ENCODE data around the gene CHMP2A. TPM values are rescaled to one million over a fixed set of nuclear protein-coding genes. Genes with fewer than 3 reads are reported as not detected.
"Not testable (repeated sequence)": the region's sequence is repeated elsewhere in the genome, so short reads cannot be mapped to it uniquely, and the experiment has no call there.

The CHMP2A gene
- total RNA-seq, 1 donor from 2014 or later: 130 TPM

DNA sequence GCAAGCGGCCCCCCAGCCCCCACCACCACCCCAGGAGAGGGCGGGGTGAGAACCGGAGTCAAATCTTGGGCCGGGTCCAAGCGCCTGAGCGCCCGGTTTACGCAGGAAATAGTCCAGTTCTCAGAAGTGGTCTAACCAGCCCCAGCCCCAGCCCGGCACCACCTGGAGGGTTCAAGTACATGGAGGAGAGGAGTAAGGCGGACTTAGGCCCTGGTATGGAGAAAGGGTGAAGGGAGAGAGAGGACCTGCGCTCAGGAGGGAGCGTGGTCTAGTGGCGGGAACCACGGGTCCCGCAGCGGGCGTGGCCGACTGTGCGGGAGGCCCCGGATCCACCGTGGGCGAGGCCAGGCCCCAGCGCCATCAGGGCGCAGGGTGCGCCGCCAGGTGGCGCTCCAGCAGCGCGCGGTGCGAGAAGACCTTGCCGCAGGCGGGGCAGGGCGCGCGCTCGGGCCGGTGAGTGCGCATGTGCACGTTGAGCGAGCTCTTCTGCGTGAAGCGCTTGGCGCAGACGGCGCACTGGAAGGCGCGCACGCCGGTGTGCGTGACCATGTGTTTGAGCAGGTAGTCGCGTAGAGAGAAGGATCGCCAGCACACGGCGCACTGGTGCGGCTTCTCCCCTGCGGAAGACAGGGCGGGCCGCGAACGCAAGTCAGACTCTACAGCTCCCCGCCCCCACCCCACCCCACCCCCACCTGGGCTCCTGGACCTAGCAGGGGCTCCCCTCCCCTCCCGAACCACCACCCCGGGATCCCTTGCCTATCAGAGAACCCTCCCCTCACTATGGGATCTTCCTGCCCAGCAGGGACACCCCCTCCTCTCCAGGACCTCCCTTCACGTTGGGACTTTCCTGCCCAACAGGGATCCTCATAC lies 41.0 kb downstream of the CHMP2A start:
- intact Hi-C loops (cut with micrococcal nuclease): loop anchor here (1.0 to 2.0 kb wide), 9 partner anchors 15 to 209 kb away; partner anchors contain the start of genes CHMP2A, ERVK3-1, MZF1 and TRIM28

DNA sequence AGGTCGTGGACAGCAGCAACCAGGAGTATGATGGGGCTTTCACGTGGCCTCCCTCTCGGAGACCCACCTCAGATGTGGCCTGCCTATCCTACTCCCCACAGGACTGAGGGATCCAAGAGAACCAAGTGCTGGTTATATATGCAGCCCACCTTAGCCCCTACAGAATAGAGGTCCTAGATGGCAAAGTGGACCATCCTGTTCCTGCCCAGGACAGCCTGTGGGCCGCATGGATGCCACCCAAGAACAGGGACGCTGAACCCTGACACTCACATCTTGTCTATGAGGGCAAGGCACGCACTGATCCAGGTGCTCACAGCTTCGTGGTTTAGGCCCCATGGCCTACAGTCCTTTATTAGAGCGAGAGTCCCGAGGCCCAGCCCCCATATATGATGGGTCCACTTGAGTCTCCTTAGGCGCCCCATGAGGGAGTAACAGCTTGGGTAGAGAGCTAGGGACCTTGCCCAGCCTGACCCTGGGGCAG lies 41.7 kb downstream of the CHMP2A start:
- intact Hi-C loops (cut with micrococcal nuclease): no loop called here

DNA sequence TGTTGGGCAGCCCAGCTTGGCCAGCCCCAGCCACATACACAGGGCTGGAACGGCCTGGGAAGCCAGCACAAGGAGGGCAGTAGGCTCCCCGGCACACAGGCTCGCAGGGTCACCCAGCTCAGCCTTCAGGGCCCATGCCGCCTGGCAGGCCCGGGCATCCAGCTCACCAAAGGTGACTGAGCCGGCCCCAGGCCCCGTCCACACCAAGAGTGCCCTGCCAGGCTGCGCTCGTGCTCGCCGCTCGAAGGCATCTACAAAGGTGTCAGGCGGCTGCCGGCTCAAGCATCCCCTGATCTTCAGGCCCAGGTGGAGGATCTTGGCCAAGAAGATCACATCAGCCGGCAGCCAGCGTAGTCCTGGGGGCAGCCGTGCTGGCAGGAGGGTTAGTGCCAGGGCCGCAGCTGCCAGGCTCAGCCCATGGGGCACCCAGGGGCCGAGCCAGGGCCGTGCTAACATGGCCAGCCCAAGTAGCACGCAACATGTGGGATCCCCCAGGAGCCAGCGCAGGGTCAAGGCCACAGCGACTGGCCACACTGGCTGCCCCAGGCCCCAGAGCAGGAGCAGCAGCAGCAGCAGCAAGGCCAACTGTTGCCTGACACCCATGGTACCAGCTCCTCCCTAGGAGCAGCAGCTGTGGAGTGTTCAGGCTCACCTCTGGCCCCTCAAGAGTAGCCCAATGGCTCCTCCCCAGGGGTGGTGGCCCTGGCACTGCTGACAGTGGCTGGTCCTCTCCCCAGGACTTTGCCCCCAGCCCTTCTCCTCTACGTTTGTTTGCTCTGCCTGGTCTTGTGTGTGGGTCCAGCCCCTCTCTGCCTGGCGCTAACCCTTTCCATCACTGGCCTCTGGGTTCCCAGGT lies 43.3 kb downstream of the CHMP2A start, which contains the start of gene SLC27A5:
TSS of gene SLC27A5 (minus strand) at position 640 of the 856 bp plus-strand sequence. CDS start at position 603, 37 bp downstream.
- intact Hi-C loops (cut with micrococcal nuclease): no loop called here

DNA sequence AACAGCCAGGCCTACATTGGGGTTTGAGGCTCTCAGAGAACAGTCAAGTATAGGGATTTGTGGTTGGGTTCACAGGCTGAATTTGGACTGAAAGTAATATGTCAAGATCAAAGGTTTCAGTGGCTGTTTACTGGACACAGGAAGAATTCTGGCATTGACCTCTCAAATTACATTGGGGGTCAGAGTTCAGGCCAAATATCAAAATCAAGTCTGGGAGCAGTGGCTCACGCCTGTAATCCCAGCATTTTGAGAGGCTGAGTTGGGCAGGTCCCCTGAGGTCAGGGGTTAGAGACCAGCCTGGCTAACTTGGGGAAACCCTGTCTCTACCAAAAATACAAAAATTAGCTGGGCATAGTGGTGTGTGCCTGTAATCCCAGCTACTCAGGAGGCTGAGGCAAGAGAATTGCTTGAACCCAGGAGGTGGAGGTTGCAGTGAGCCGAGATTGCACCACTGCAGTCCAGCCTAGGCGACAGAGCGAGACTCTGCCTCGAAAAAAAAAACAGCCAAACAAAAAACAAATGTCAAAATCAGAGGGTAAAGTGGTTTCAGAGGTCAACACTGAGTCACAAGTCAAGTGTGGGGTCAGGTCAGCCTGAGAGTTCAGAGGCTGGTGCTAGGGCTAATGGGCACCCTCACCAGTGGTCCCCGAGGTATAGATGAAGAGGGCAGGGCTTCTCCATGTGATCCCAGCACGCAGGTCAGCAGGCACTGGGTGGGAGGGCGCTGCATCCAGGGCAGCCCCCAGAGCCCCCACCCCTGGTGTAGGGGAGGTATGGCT lies 44.6 kb downstream of the CHMP2A start:
- intact Hi-C loops (cut with micrococcal nuclease): no loop called here

DNA sequence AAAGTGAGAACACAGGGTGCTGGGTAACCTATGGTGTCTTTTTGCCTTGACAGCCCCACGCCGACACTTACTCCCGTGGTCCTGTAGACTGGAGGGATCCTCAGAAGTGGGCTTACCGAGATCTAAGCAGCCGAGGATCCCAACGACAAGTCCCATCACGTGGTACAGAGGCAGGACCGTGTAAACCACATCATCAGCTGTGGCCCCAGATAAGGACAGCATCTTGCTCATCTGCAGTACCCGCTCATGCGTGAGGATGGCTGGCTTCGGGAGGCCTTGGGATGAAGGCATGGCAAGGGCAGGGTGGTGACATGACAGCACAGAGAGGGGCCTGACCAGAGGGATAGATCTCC lies 45.2 kb downstream of the CHMP2A start:
- intact Hi-C loops (cut with micrococcal nuclease): no loop called here

DNA sequence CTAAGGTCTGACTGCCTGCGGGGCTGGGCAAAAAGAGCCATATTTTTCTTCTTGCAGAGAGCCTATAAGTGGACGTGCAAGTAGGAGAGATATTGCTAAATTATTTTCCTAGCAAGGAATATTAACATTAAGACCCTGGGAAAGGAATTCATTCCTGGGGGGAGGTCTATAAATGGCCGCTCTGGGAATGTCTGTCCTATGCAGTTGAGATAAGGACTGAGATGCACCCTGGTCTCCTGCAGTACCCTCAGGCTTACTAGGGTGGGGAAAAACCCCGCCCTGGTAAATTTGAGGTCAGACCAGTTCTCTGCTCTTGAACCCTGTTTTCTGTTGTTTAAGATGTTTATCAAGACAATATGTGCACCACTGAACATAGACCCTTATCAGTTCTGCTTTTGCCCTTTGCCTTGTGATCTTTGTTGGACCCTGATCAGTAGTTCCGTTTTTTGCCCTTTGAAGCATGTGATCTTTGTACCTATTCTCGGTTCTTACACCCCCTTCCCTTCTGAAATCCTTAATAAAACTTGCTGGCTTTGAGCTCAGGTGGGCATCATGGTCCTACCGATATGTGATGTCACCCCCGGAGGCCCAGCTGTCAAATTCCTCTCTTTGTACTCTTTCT lies 47.2 kb downstream of the CHMP2A start:
- intact Hi-C loops (cut with micrococcal nuclease): not testable (repeated sequence)

Other genes with a start within 250 kb of the CHMP2A start
- 64.8 and 68.1 TPM in 2 replicates for gene ERVK3-1, start 249.7 kb downstream of the CHMP2A start, total RNA-seq
- 4.5 and 4.9 TPM in 2 replicates for gene ZSCAN22, start 228.1 kb downstream of the CHMP2A start, total RNA-seq
- gene A1BG, start 201.6 kb downstream of the CHMP2A start, total RNA-seq: 6.9 and 10.5 TPM in 2 replicates
- 0.64 and 1.0 TPM in 2 replicates for gene ZNF497, start 192.4 kb downstream of the CHMP2A start, total RNA-seq
- gene ZNF837, start 174.1 kb downstream of the CHMP2A start, total RNA-seq: 1.1 and 1.6 TPM in 2 replicates
- gene RPS5, start 167.8 kb downstream of the CHMP2A start, total RNA-seq: 894 and 904 TPM in 2 replicates
- gene RNF225, start 159.4 kb downstream of the CHMP2A start, total RNA-seq: 0.29 TPM in 1 of 2 replicates, not detected in the other
- 8.0 and 9.0 TPM in 2 replicates for gene ZNF584, start 146.5 kb downstream of the CHMP2A start, total RNA-seq
- 3.7 and 3.8 TPM in 2 replicates for gene ZNF132, start 115.0 kb downstream of the CHMP2A start, total RNA-seq
- 11.1 and 11.4 TPM in 2 replicates for gene ZNF324B, start 103.5 kb downstream of the CHMP2A start, total RNA-seq
- 10.6 and 12.6 TPM in 2 replicates for gene ZNF324, start 88.0 kb downstream of the CHMP2A start, total RNA-seq
- gene ZNF446, start 78.8 kb downstream of the CHMP2A start, total RNA-seq: 7.8 and 9.3 TPM in 2 replicates
- gene SLC27A5, start 43.1 kb downstream of the CHMP2A start, total RNA-seq: 12.9 and 17.2 TPM in 2 replicates
- gene ZBTB45, start 35.3 kb downstream of the CHMP2A start, total RNA-seq: 17.2 and 20.0 TPM in 2 replicates
- 432 TPM in 2 replicates for gene TRIM28, start 11.0 kb downstream of the CHMP2A start, total RNA-seq
- gene UBE2M, start 3.5 kb upstream of the CHMP2A start, total RNA-seq: 96.8 and 105 TPM in 2 replicates
- gene MZF1, start 18.2 kb upstream of the CHMP2A start, total RNA-seq: 27.5 and 28.7 TPM in 2 replicates

All from T-helper 1 cell treated with Interleukin-12 subunit alpha and Interleukin-12 subunit beta and Interleukin-4 antibody, amounts not matched to agents 30 ng/mL and 1 ng/mL, for 36 hours (primary cell).